ENCODE measurements around the gene GPC3.

DNA sequence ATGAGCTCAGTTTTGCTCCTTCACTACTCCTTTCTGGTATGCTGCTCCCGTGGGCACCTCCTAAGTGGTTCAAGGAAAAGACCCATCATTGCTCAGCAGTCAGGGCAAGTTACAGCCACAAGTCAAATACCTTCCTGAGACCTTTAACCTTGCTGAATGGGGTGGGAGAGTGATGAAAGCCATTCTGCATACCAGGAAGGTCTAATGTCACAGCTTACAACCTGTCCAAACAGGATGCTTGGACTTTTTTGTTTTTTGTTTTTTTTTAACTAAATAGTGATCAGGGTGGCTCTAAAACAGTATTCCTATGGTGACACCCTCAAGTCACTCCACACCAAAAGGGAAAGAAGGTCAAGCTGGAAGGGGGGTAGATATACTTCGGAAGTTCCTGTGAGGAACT, 93.1 kb downstream of the GPC3 start:
- TF ChIP-seq, protein P1, sequence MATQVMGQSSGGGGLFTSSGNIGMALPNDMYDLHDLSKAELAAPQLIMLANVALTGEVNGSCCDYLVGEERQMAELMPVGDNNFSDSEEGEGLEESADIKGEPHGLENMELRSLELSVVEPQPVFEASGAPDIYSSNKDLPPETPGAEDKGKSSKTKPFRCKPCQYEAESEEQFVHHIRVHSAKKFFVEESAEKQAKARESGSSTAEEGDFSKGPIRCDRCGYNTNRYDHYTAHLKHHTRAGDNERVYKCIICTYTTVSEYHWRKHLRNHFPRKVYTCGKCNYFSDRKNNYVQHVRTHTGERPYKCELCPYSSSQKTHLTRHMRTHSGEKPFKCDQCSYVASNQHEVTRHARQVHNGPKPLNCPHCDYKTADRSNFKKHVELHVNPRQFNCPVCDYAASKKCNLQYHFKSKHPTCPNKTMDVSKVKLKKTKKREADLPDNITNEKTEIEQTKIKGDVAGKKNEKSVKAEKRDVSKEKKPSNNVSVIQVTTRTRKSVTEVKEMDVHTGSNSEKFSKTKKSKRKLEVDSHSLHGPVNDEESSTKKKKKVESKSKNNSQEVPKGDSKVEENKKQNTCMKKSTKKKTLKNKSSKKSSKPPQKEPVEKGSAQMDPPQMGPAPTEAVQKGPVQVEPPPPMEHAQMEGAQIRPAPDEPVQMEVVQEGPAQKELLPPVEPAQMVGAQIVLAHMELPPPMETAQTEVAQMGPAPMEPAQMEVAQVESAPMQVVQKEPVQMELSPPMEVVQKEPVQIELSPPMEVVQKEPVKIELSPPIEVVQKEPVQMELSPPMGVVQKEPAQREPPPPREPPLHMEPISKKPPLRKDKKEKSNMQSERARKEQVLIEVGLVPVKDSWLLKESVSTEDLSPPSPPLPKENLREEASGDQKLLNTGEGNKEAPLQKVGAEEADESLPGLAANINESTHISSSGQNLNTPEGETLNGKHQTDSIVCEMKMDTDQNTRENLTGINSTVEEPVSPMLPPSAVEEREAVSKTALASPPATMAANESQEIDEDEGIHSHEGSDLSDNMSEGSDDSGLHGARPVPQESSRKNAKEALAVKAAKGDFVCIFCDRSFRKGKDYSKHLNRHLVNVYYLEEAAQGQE (IDR thresholded peaks at IDR 0.05; ENCODE audit: low read depth, low read length), result no peak
- TF ChIP-seq, protein P2, sequence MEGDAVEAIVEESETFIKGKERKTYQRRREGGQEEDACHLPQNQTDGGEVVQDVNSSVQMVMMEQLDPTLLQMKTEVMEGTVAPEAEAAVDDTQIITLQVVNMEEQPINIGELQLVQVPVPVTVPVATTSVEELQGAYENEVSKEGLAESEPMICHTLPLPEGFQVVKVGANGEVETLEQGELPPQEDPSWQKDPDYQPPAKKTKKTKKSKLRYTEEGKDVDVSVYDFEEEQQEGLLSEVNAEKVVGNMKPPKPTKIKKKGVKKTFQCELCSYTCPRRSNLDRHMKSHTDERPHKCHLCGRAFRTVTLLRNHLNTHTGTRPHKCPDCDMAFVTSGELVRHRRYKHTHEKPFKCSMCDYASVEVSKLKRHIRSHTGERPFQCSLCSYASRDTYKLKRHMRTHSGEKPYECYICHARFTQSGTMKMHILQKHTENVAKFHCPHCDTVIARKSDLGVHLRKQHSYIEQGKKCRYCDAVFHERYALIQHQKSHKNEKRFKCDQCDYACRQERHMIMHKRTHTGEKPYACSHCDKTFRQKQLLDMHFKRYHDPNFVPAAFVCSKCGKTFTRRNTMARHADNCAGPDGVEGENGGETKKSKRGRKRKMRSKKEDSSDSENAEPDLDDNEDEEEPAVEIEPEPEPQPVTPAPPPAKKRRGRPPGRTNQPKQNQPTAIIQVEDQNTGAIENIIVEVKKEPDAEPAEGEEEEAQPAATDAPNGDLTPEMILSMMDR (IDR thresholded peaks at IDR 0.05), result no peak
- TF ChIP-seq RXRA (IDR thresholded peaks at IDR 0.05; ENCODE audit: borderline replicate concordance, low read depth) (no peak), EP300 (IDR thresholded peaks at IDR 0.05; ENCODE audit: borderline replicate concordance in 1 of 2, low read depth in 1 of 2, low read length in 1 of 2) (no peak), JUND (IDR thresholded peaks at IDR 0.05) (no peak), TAF1 (IDR thresholded peaks at IDR 0.05; ENCODE audit: borderline replicate concordance, low read depth, low read length) (no peak), NRF1 (IDR thresholded peaks at IDR 0.05; ENCODE audit: low read depth, low read length) (no peak), RFX5 (IDR thresholded peaks at IDR 0.05; ENCODE audit: low read length) (no peak), FOXM1 (IDR thresholded peaks at IDR 0.05; ENCODE audit: low read depth) (no peak), TEAD4 (IDR thresholded peaks at IDR 0.05; ENCODE audit: borderline replicate concordance, insufficient read depth) (no peak), TCF12 (IDR thresholded peaks at IDR 0.05) (no peak), ELF1 (IDR thresholded peaks at IDR 0.05) (no peak), SMC3 (IDR thresholded peaks at IDR 0.05; ENCODE audit: low read depth, low read length) (no peak)
- TF ChIP-seq, protein P3, sequence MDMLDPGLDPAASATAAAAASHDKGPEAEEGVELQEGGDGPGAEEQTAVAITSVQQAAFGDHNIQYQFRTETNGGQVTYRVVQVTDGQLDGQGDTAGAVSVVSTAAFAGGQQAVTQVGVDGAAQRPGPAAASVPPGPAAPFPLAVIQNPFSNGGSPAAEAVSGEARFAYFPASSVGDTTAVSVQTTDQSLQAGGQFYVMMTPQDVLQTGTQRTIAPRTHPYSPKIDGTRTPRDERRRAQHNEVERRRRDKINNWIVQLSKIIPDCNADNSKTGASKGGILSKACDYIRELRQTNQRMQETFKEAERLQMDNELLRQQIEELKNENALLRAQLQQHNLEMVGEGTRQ (IDR thresholded peaks at IDR 0.05; ENCODE audit: borderline replicate concordance, low read depth, low read length), result no peak

All from SK-N-SH (cell line).